Measurements from ENCODE around the gene TRAF7. TPM values are rescaled to one million over a fixed set of nuclear protein-coding genes. Genes with fewer than 3 reads are reported as not detected.

TRAF7 gene
- polyA plus RNA-seq, 1 donor from 2014 or later, result 30.9 TPM

GRCh38 chr16:2213817-2214718 lies 58.5 kb downstream of the TRAF7 start:
- Histone ChIP-seq H3K9me3 (ENCODE audit: low read length) (no peaks in the 10 kb centered on the region), H3F3A (ENCODE audit: insufficient read depth, low read length, poor library complexity, severe bottlenecking) (no peaks in the 10 kb centered on the region), H3K27me3 (ENCODE audit: insufficient read depth, low read depth, low read length) (no peaks in the 10 kb centered on the region), H3K9me2 (ENCODE audit: insufficient read depth, low read length) (no peaks in the 10 kb centered on the region), H3K9ac (ENCODE audit: low read length) (peak overlapping the region; percentile 65), H3K4me3 (ENCODE audit: low read length) (peak overlapping the region; percentile 86), H4K20me1 (ENCODE audit: insufficient read depth) (no peaks in the 10 kb centered on the region), H3K79me2 (replicated peaks; ENCODE audit: insufficient read depth, low read length) (peaks cover 6% of the 10 kb centered on the region), H3K4me2 (ENCODE audit: low read length) (peak overlapping the region; percentile 91), H2AFZ (ENCODE audit: low read depth, low read length) (no peak overlapping the region), H3K27ac (ENCODE audit: low read length) (no peak overlapping the region), H3K36me3 (ENCODE audit: insufficient read depth, low read length) (no peaks in the 10 kb centered on the region)
- TF ChIP-seq, protein P1, sequence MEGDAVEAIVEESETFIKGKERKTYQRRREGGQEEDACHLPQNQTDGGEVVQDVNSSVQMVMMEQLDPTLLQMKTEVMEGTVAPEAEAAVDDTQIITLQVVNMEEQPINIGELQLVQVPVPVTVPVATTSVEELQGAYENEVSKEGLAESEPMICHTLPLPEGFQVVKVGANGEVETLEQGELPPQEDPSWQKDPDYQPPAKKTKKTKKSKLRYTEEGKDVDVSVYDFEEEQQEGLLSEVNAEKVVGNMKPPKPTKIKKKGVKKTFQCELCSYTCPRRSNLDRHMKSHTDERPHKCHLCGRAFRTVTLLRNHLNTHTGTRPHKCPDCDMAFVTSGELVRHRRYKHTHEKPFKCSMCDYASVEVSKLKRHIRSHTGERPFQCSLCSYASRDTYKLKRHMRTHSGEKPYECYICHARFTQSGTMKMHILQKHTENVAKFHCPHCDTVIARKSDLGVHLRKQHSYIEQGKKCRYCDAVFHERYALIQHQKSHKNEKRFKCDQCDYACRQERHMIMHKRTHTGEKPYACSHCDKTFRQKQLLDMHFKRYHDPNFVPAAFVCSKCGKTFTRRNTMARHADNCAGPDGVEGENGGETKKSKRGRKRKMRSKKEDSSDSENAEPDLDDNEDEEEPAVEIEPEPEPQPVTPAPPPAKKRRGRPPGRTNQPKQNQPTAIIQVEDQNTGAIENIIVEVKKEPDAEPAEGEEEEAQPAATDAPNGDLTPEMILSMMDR (IDR thresholded peaks at IDR 0.05; ENCODE audit: poor library complexity, severe bottlenecking), result no peak
- TF ChIP-seq RAD21 (conservative IDR thresholded peaks at IDR 0.05), result peak; percentile 9

DNA sequence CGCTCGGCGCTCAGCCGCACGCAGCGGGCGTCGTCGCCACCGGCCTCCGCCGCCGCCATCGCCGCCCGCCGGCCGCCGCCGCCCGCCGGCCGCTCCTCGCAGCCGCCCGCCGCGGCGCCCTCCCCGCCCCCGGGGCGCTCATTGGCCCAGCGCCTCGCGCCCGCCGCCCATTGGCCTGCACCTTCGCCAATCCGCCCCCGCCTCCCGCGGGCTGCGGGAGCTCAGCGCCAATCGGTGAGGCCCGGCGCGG lies 59.1 kb downstream of the TRAF7 start, which contains the start of gene PGP:
TSS of gene PGP (minus strand) at position 122 of the 250 bp plus-strand sequence. CDS start at position 59, 63 bp downstream.
- Histone ChIP-seq H4K20me1 (ENCODE audit: insufficient read depth) (no peaks in the 10 kb centered on the region), H3K4me2 (ENCODE audit: low read length) (peak within 1 kb of the TSS; percentile 91), H3K9ac (ENCODE audit: low read length) (peak within 1 kb of the TSS; percentile 65), H3K36me3 (ENCODE audit: insufficient read depth, low read length) (no peaks in the 10 kb centered on the region), H3K4me3 (ENCODE audit: low read length) (peak within 1 kb of the TSS; percentile 86), H3F3A (ENCODE audit: insufficient read depth, low read length, poor library complexity, severe bottlenecking) (no peaks in the 10 kb centered on the region), H3K27ac (ENCODE audit: low read length) (peak within 1 kb of the TSS; percentile 77), H2AFZ (ENCODE audit: low read depth, low read length) (peak within 1 kb of the TSS; percentile 48), H3K79me2 (replicated peaks; ENCODE audit: insufficient read depth, low read length) (peaks cover 6% of the 10 kb centered on the region), H3K9me3 (ENCODE audit: low read length) (no peaks in the 10 kb centered on the region), H3K9me2 (ENCODE audit: insufficient read depth, low read length) (no peaks in the 10 kb centered on the region), H3K27me3 (ENCODE audit: insufficient read depth, low read depth, low read length) (no peaks in the 10 kb centered on the region)
- no peak for TF ChIP-seq SMC3 (conservative IDR thresholded peaks at IDR 0.05; ENCODE audit: poor library complexity)
- TF ChIP-seq MXI1 (conservative IDR thresholded peaks at IDR 0.05; ENCODE audit: poor library complexity, severe bottlenecking), result no peak
- TF ChIP-seq, protein P1 (IDR thresholded peaks at IDR 0.05; ENCODE audit: poor library complexity, severe bottlenecking), result no peak
- no peak for TF ChIP-seq RAD21 (conservative IDR thresholded peaks at IDR 0.05)

DNA sequence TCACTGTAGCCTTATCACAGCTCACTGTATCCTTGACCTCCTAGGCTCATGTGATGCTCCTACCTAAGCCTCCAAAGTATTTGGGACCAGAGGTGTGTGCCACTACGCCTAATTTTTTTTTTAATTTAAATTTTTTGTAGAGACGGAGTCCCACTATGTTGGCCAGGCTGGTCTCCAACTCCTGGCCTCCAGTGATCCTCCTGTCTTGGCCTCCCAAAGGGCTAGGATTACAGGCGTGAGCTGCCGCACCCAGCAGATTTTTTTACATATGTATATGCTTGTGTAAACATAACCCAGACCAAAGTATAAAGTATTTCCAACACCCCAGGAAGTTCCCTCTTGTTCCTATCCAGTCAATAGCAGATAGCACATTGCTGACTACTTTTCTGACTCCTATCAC lies 60.7 kb downstream of the TRAF7 start:
- Histone ChIP-seq H4K20me1 (ENCODE audit: insufficient read depth) (no peaks in the 10 kb centered on the region), H3K27ac (ENCODE audit: low read length) (no peak overlapping the region), H3K36me3 (ENCODE audit: insufficient read depth, low read length) (no peaks in the 10 kb centered on the region), H3F3A (ENCODE audit: insufficient read depth, low read length, poor library complexity, severe bottlenecking) (no peaks in the 10 kb centered on the region), H3K9me3 (ENCODE audit: low read length) (no peaks in the 10 kb centered on the region), H3K9ac (ENCODE audit: low read length) (no peak overlapping the region), H3K79me2 (replicated peaks; ENCODE audit: insufficient read depth, low read length) (peaks cover 6% of the 10 kb centered on the region), H3K27me3 (ENCODE audit: insufficient read depth, low read depth, low read length) (no peaks in the 10 kb centered on the region), H3K4me2 (ENCODE audit: low read length) (no peak overlapping the region), H3K4me3 (ENCODE audit: low read length) (no peak overlapping the region), H3K9me2 (ENCODE audit: insufficient read depth, low read length) (no peaks in the 10 kb centered on the region), H2AFZ (ENCODE audit: low read depth, low read length) (no peak overlapping the region)
- TF ChIP-seq RAD21 (conservative IDR thresholded peaks at IDR 0.05) (no peak), REST (IDR thresholded peaks at IDR 0.05; ENCODE audit: borderline replicate concordance) (no peak), POLR2AphosphoS5 (IDR thresholded peaks at IDR 0.05) (no peak), EP300 (conservative IDR thresholded peaks at IDR 0.05; ENCODE audit: poor library complexity, severe bottlenecking) (no peak), TAF1 (IDR thresholded peaks at IDR 0.05; ENCODE audit: low read depth) (no peak), MXI1 (conservative IDR thresholded peaks at IDR 0.05; ENCODE audit: poor library complexity, severe bottlenecking) (no peak), EZH2 (IDR thresholded peaks at IDR 0.05; ENCODE audit: borderline replicate concordance, insufficient read depth, low read length, poor library complexity, severe bottlenecking) (no peak), SMC3 (conservative IDR thresholded peaks at IDR 0.05; ENCODE audit: poor library complexity) (no peak)
- TF ChIP-seq, protein P1 (IDR thresholded peaks at IDR 0.05; ENCODE audit: poor library complexity, severe bottlenecking), result no peak
